Gastroesophageal sphincter (tissue), 3 donors: ENCODE results near the gene CASP9.

Source experiments
- CTCF ChIP-seq, 4 experiments: fragments of 200-600 bp in 2 of 4; fragments of 450-650 bp in 2 of 4; sonication (generic) in 1 of 4; IDR thresholded peaks; one replicate each; pipeline ENCODE4 v1.5.1; 2017 to 2019; ENCODE audit warnings: antibody characterized with exemption in 4 of 4, mild to moderate bottlenecking in 2 of 4, moderate library complexity in 2 of 4
- POLR2A ChIP-seq, 2 donors: fragments of 450-650 bp; IDR thresholded peaks; one replicate each; pipeline ENCODE4 v1.6.1; 2017; ENCODE audit warnings: antibody characterized with exemption in 2 of 2, mild to moderate bottlenecking in 2 of 2, moderate library complexity in 1 of 2
- POLR2AphosphoS5 ChIP-seq: sonication (generic); formaldehyde crosslinking; IDR thresholded peaks from one replicate; pipeline ENCODE4 v1.6.1; 2017; ENCODE audit warnings: antibody characterized with exemption

- no peak for TF ChIP-seq CTCF (IDR thresholded peaks at IDR 0.05)
- no peak for TF ChIP-seq POLR2A (IDR thresholded peaks at IDR 0.05)
- TF ChIP-seq POLR2AphosphoS5: no peak
Measured at GRCh38 chr1:15452216-15452615, 71.8 kb downstream of the CASP9 start.
